Measurements from ENCODE around the gene TIMP3.

The TIMP3 gene

GRCh38 chr22:32850591-32851517 is 49.3 kb downstream of the TIMP3 start:
- in situ Hi-C loops (cut with HindIII; ENCODE audit: low sequenced_read_pairs), result no loop called here
- TF ChIP-seq, protein P1, sequence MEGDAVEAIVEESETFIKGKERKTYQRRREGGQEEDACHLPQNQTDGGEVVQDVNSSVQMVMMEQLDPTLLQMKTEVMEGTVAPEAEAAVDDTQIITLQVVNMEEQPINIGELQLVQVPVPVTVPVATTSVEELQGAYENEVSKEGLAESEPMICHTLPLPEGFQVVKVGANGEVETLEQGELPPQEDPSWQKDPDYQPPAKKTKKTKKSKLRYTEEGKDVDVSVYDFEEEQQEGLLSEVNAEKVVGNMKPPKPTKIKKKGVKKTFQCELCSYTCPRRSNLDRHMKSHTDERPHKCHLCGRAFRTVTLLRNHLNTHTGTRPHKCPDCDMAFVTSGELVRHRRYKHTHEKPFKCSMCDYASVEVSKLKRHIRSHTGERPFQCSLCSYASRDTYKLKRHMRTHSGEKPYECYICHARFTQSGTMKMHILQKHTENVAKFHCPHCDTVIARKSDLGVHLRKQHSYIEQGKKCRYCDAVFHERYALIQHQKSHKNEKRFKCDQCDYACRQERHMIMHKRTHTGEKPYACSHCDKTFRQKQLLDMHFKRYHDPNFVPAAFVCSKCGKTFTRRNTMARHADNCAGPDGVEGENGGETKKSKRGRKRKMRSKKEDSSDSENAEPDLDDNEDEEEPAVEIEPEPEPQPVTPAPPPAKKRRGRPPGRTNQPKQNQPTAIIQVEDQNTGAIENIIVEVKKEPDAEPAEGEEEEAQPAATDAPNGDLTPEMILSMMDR (IDR thresholded peaks at IDR 0.05; ENCODE audit: low read depth, low read length, missing control alignments), result no peak
- H3K4me3 ChIP-seq (ENCODE audit: low read depth, low read length), result no peak overlapping the region
- DNase-seq (ENCODE audit: low read depth), result no peak

- no peak for DNase-seq (ENCODE audit: low read depth)
- in situ Hi-C loops (cut with HindIII; ENCODE audit: low sequenced_read_pairs), result no loop called here
- TF ChIP-seq, protein P1 (IDR thresholded peaks at IDR 0.05; ENCODE audit: low read depth, low read length, missing control alignments), result no peak
- no peak overlapping the region for H3K4me3 ChIP-seq (ENCODE audit: low read depth, low read length)
Measured at GRCh38 chr22:32852395-32853251, 51.1 kb downstream of the TIMP3 start.

DNA sequence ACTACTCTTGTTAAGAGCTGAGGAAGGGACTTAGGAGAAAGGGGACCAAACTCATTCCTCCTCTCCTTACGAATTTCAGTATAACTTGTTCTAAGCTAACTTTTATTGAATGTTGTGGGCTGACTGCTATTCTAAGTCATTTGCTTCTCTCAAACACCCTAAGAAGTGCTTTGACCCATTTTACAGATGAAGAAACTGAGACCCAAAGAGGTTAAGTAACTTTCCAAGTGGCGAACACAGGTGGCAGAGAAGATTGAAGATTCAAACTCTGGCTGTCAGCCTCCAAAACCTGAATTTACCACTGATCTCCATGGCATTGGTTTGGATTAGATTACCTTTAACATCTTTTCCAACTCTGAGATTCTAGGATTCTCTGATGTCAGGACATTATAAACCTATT is 52.2 kb downstream of the TIMP3 start:
- DNase-seq (ENCODE audit: low read depth), result no peak
- TF ChIP-seq, protein P1 (IDR thresholded peaks at IDR 0.05; ENCODE audit: low read depth, low read length, missing control alignments), result no peak
- in situ Hi-C loops (cut with HindIII; ENCODE audit: low sequenced_read_pairs), result no loop called here
- no peak overlapping the region for H3K4me3 ChIP-seq (ENCODE audit: low read depth, low read length)

DNA sequence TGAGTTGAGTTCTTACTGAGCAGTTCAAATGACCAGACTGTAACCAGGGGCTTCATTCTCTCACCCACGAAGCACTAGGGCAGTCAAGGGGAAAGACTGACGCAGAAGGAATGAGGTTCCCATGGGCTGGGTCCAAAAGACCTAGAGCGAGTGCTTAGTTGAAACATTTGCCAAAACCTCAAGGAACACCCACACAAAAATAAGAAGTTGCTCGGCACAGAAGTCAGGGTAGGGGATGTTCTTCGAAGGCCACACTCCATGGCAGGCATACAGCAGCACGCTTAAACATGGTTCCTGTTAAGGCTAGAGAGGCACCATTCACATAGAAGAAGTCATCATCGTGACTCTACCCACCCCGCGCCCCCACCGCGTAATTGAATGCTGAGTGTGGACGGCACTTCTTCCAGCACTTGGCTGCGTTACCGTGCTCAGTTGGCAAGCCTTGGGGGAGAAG is 52.9 kb downstream of the TIMP3 start:
- TF ChIP-seq, protein P1 (IDR thresholded peaks at IDR 0.05; ENCODE audit: low read depth, low read length, missing control alignments), result no peak

DNA sequence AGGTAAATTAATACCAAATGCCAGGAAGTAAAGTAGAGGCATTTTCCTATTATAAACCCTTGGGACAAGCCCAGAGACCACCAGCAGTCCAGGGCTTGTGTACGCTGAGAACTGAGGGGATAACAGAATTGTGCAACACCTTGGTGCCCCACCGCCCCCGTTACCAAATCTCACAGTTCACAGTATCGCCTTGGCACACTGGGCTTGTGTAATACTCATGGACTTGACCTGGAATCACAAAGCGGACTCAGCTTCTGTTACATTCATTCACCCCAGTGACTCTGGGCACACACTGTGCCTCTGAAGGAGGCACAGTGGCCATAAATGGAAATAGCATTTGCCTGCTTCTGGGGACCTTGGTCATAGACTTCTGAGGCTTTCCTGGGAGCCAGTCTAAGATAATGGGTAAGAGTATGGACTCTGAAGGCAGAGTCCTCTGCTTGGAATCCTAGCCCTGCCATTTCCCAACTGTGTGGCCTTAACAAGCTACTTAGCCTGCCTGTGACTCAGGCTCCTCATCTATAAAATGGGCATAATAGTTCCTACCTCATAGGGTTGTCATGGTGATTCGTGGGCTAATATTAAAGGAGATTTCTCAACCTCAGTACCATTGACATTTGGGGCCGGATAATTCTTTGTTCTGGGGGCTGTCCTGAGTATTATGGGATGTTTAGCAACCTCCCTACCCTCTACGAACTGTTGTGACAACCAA is 53.7 kb downstream of the TIMP3 start:
- in situ Hi-C loops (cut with HindIII; ENCODE audit: low sequenced_read_pairs), result no loop called here
- TF ChIP-seq, protein P1 (IDR thresholded peaks at IDR 0.05; ENCODE audit: low read depth, low read length, missing control alignments), result no peak
- no peak overlapping the region for H3K4me3 ChIP-seq (ENCODE audit: low read depth, low read length)
- DNase-seq (ENCODE audit: low read depth), result no peak

More for the DNA sequence above, 52.9 kb downstream of the TIMP3 start:
- no peak for DNase-seq (ENCODE audit: low read depth)
- in situ Hi-C loops (cut with HindIII; ENCODE audit: low sequenced_read_pairs), result no loop called here
- H3K4me3 ChIP-seq (ENCODE audit: low read depth, low read length), result no peak overlapping the region

All from astrocyte of the cerebellum (primary cell).